Loucy (cell line): Measurements from ENCODE around the gene HOXA2.

ENCODE experiments used
- H2AFZ ChIP-seq: fragments of 200-600 bp; sonication (generic); 2 replicates; pipeline ENCODE4 v1.6.0; 2016; ENCODE audit warnings: antibody characterized with exemption, mild to moderate bottlenecking, low read length, moderate library complexity
- H3F3A ChIP-seq: fragments of 200-600 bp; 2 replicates; pipeline ENCODE4 v1.6.0; 2016; ENCODE audit warnings: antibody characterized with exemption, low read depth, mild to moderate bottlenecking
- H3K27me3 ChIP-seq: fragments of 200-600 bp; sonication (generic); 2 replicates; pipeline ENCODE4 v1.6.1; 2014; ENCODE audit warnings: low read length, mild to moderate bottlenecking; ENCODE audit not compliant: insufficient read depth, poor library complexity, severe bottlenecking
- H3K36me3 ChIP-seq: fragments of 200-600 bp; sonication (generic); 2 replicates; pipeline ENCODE4 v1.6.1; 2016; ENCODE audit warnings: low read length; ENCODE audit not compliant: insufficient read depth
- H3K4me1 ChIP-seq: fragments of 200-600 bp; sonication (generic); 2 replicates; pipeline ENCODE4 v1.5.1; 2014; ENCODE audit warnings: low read length, mild to moderate bottlenecking; ENCODE audit not compliant: insufficient read depth, poor library complexity, severe bottlenecking
- H3K4me2 ChIP-seq: fragments of 200-600 bp; sonication (generic); 2 replicates; pipeline ENCODE4 v1.6.0; 2014; ENCODE audit warnings: antibody characterized with exemption, low read length, low read depth, mild to moderate bottlenecking; ENCODE audit not compliant: poor library complexity, severe bottlenecking
- H3K4me3 ChIP-seq: fragments of 200-600 bp; sonication (generic); 2 replicates; pipeline ENCODE4 v1.5.1; 2014; ENCODE audit warnings: low read length, mild to moderate bottlenecking, mixed read lengths; ENCODE audit not compliant: poor library complexity, severe bottlenecking
- H3K79me2 ChIP-seq: fragments of 200-600 bp; sonication (generic); 2 replicates; pipeline ENCODE4 v1.6.1; 2014; ENCODE audit warnings: low read length; ENCODE audit not compliant: insufficient read depth
- H3K9ac ChIP-seq: fragments of 200-600 bp; sonication (generic); 2 replicates; pipeline ENCODE4 v1.6.0; 2014; ENCODE audit warnings: mild to moderate bottlenecking, low read depth, low read length, moderate library complexity; ENCODE audit not compliant: poor library complexity, severe bottlenecking
- H3K9me2 ChIP-seq: fragments of 200-600 bp; sonication (generic); replicated peaks from 2 replicates; pipeline ENCODE4 v1.6.1; 2016; ENCODE audit warnings: low read depth, low read length, mixed read lengths
- H3K9me3 ChIP-seq: fragments of 200-600 bp; sonication (generic); 2 replicates; pipeline ENCODE4 v1.6.1; 2014; ENCODE audit warnings: mild to moderate bottlenecking, antibody characterized with exemption, low read length, low read depth; ENCODE audit not compliant: insufficient read depth
- H4K20me1 ChIP-seq: fragments of 200-600 bp; sonication (generic); 2 replicates; pipeline ENCODE4 v1.6.0; 2014; ENCODE audit warnings: antibody characterized with exemption, low read length, mild to moderate bottlenecking; ENCODE audit not compliant: insufficient read depth, poor library complexity, severe bottlenecking
- EZH2phosphoT487 ChIP-seq: fragments of 200-600 bp; IDR thresholded peaks from 2 replicates; pipeline ENCODE4 v1.6.1; 2018; ENCODE audit warnings: antibody characterized with exemption, mild to moderate bottlenecking, moderate library complexity, borderline replicate concordance
- TF ChIP-seq, protein P1 (sequence below): fragments of 200-600 bp; sonication (generic); conservative IDR thresholded peaks from 2 replicates; pipeline ENCODE4 v1.5.1; 2014; ENCODE audit warnings: mild to moderate bottlenecking, antibody characterized with exemption, low read length

The HOXA2 gene

DNA sequence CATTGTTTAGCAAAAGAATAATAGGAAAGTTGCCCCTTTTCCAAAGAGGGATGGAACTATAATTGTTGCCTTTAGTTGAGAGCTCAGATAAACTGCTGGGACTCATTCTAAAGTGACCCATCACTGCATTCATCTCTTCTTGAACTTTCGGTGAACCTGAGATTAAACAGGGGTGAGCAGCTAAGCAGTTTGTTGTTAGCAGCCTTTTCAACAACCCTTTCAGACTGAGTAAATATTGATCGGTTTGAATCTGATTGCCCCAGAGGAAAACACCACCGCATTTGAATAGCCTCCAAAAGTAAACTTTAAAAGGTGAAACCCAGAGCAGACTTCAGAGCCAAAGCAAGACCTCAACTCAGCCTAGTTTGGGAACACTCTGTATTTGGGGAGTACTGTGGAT, 11.4 kb downstream of the HOXA2 start:
- Histone ChIP-seq H4K20me1 (no peaks in the 10 kb centered on the region), H2AFZ (no peak overlapping the region), H3K9ac (no peak overlapping the region), H3K36me3 (no peaks in the 10 kb centered on the region), H3K4me2 (no peak overlapping the region), H3K27me3 (no peaks in the 10 kb centered on the region), H3F3A (no peaks in the 10 kb centered on the region), H3K9me2 (no peaks in the 10 kb centered on the region), H3K4me1 (peaks cover 41% of the 10 kb centered on the region), H3K79me2 (peaks cover 22% of the 10 kb centered on the region), H3K9me3 (no peaks in the 10 kb centered on the region), H3K4me3 (no peak overlapping the region)
- TF ChIP-seq, protein P1, sequence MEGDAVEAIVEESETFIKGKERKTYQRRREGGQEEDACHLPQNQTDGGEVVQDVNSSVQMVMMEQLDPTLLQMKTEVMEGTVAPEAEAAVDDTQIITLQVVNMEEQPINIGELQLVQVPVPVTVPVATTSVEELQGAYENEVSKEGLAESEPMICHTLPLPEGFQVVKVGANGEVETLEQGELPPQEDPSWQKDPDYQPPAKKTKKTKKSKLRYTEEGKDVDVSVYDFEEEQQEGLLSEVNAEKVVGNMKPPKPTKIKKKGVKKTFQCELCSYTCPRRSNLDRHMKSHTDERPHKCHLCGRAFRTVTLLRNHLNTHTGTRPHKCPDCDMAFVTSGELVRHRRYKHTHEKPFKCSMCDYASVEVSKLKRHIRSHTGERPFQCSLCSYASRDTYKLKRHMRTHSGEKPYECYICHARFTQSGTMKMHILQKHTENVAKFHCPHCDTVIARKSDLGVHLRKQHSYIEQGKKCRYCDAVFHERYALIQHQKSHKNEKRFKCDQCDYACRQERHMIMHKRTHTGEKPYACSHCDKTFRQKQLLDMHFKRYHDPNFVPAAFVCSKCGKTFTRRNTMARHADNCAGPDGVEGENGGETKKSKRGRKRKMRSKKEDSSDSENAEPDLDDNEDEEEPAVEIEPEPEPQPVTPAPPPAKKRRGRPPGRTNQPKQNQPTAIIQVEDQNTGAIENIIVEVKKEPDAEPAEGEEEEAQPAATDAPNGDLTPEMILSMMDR: no peak
- TF ChIP-seq EZH2phosphoT487: no peak

DNA sequence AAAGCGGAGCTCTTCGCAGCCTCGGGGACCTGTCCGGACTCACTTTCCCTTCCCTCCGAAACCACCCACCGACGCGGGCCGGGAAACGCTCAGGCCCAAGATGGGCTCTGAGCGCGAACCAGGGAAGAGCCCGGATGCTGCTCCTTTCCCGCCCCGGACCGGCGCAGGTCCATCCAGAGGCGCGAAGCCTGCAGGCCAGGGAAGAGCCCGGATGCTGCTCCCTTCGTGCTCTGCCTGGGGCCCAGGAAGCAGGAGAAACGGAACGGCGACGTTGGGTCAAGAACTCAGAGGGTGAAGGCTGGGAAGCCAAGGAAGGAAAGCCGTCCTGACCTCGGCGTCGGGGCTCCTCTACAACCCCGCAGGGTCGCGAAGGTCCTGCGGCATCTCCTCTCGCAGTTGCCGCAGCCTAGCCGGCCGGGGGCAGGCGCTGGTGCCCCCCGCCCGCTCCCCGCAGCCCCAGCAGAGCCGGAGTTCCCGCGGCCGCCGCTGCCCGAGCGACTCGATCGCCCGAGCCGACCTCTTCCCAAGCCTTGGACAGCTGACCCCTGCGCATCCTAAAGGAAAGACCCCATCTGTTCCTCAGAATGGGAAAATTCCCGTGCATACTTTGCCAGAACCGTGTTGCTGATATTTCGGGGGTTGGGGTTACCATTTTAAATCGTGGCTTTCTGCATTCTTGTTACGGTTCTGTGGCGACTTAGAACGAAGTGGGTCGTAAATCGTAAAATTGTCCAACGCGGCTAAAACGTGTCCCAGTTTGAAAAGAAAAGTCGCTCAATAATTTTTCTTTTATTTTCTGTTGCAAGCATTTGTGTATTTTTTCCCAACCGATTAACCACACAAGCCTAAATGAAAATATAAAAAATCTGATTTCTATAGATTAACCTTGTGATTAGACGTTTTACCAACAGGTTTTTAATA, 14.2 kb downstream of the HOXA2 start:
- Histone ChIP-seq H3K4me1 (peaks cover 22% of the 10 kb centered on the region), H2AFZ (no peak overlapping the region), H3K79me2 (no peaks in the 10 kb centered on the region), H3K4me2 (no peak overlapping the region), H3K9me3 (no peaks in the 10 kb centered on the region), H4K20me1 (no peaks in the 10 kb centered on the region), H3F3A (no peaks in the 10 kb centered on the region), H3K36me3 (no peaks in the 10 kb centered on the region), H3K9me2 (no peaks in the 10 kb centered on the region), H3K9ac (no peak overlapping the region), H3K27me3 (no peaks in the 10 kb centered on the region), H3K4me3 (no peak overlapping the region)
- TF ChIP-seq, protein P1: no peak
- TF ChIP-seq EZH2phosphoT487: no peak

DNA sequence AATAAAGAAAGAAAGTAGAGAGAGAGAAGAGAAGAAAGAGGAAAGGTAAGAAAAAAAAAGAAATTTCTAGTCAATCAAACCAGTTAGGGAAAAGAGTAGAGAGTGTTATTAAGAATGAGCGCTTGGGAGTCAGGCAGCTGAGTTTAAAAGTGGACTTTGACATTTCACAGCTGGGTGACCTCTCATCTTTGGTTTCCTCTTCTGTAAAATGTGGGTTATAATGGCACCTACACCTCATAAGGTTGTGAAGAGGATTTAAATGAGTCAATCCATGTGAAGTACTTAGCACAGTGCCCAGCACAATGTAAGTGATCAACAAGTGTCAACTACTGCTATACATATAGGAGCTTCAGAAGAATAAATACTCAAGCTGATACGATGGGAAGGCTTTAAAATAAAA, 18.8 kb downstream of the HOXA2 start:
- Histone ChIP-seq H2AFZ (no peak overlapping the region), H3K9ac (no peak overlapping the region), H3K9me2 (no peaks in the 10 kb centered on the region), H3K9me3 (no peaks in the 10 kb centered on the region), H4K20me1 (no peaks in the 10 kb centered on the region), H3K4me2 (no peak overlapping the region), H3F3A (no peaks in the 10 kb centered on the region), H3K4me1 (peaks cover 4% of the 10 kb centered on the region), H3K27me3 (no peaks in the 10 kb centered on the region), H3K4me3 (no peak overlapping the region), H3K36me3 (no peaks in the 10 kb centered on the region), H3K79me2 (no peaks in the 10 kb centered on the region)
- TF ChIP-seq, protein P1: no peak
- TF ChIP-seq EZH2phosphoT487: no peak
